ENCODE measurements around the gene TMPRSS7. TPM values are rescaled to one million over a fixed set of nuclear protein-coding genes. Genes with fewer than 3 reads are reported as not detected.

The TMPRSS7 gene
- total RNA-seq, 5 donors from 2014 or later (not counting 1 experiment from before 2014, with no cell fraction given), result 0.10 TPM; not detected in 4

DNA sequence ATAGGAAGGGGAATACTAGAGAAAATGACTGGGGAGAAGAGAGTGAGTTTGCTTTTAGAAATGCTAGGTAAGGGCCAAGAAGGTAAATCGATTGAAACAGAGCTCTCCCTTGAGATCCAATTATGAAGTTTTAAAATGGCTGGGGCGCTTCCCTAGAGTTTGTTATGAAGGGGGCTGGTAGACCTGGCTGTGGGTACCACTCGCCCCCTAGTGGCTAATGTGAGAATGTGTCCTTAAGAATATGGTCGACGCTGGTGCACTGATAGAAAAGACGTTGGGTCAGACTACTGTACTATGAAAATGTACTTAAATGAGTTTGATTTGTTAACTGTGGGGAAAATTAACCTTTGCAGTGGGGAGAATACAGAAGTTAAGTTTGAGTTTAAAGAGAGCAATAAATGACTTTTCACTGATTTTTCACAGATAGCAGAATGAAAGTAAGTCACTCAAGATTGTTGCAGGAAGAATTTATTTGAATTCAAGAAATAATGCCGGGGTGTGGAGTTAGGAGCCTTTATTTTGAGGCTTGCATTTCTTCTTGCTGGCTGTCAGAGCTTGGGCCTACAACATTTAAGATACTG is 9.2 kb downstream of the TMPRSS7 start:
- DNase-seq, result peak in 34 of 35 experiments; percentile 9 to 76 (median 31)
- Histone ChIP-seq H3K4me1 (ENCODE audit: control insufficient read depth in 1 of 2, extremely low read depth in 1 of 2, insufficient read depth in 2 of 2, low read length in 2 of 2) (no peaks in the 10 kb centered on the region), H3K27ac (ENCODE audit: low read length) (no peak overlapping the region), H3K4me3 (ENCODE audit: control insufficient read depth in 1 of 2, extremely low read depth in 1 of 2, low read length in 1 of 2) (no peak overlapping the region), H3K9me3 (no peaks in the 10 kb centered on the region), H3K27me3 (replicated peaks in 1 of 2; ENCODE audit: control insufficient read depth in 2 of 2, extremely low read depth in 1 of 2, insufficient read depth in 2 of 2, low read length in 1 of 2) (no peaks in the 10 kb centered on the region), H3K36me3 (ENCODE audit: control insufficient read depth in 2 of 2, extremely low read depth in 1 of 2, insufficient read depth in 1 of 2, low read length in 1 of 2) (no peaks in the 10 kb centered on the region)
- Mint-ChIP-seq H3K4me1 (no peaks in the 10 kb centered on the region), H3K4me3 (no peak overlapping the region), H3K27ac (no peak overlapping the region), H3K36me3 (no peaks in the 10 kb centered on the region), H3K9me3 (no peaks in the 10 kb centered on the region), H3K27me3 (peaks cover 0 to 4% of the 10 kb centered on the region in 2 donors)
- peak; percentile 88 to 97 (median 90) for ATAC-seq (replicated peaks in 1 of 4)
- 8% methylated on average over 6 of the region's 7 CpGs for WGBS (ENCODE audit: insufficient coverage)
- CTCF ChIA-PET, result interaction anchor here (0.5 to 1.6 kb wide), 22 partner anchors 9 to 1368 kb away, joined by 3 to 13 read pairs (median 3); partner anchors contain the start of genes ABHD10 (in 1 of the 2) and TMPRSS7 (in 1 of the 2)
- POLR2A ChIA-PET, result no interaction called here

GRCh38 chr3:112046599-112046998 is 12.1 kb downstream of the TMPRSS7 start:
- DNase-seq (no peak), ATAC-seq (replicated peaks in 1 of 4) (no peak)
- Histone ChIP-seq H3K27me3 (replicated peaks in 1 of 2; ENCODE audit: control insufficient read depth in 2 of 2, extremely low read depth in 1 of 2, insufficient read depth in 2 of 2, low read length in 1 of 2) (no peaks in the 10 kb centered on the region), H3K4me3 (ENCODE audit: control insufficient read depth in 1 of 2, extremely low read depth in 1 of 2, low read length in 1 of 2) (no peak overlapping the region), H3K4me1 (ENCODE audit: control insufficient read depth in 1 of 2, extremely low read depth in 1 of 2, insufficient read depth in 2 of 2, low read length in 2 of 2) (no peaks in the 10 kb centered on the region), H3K36me3 (ENCODE audit: control insufficient read depth in 2 of 2, extremely low read depth in 1 of 2, insufficient read depth in 1 of 2, low read length in 1 of 2) (no peaks in the 10 kb centered on the region), H3K27ac (ENCODE audit: low read length) (no peak overlapping the region), H3K9me3 (no peaks in the 10 kb centered on the region)
- Mint-ChIP-seq H3K9me3 (no peaks in the 10 kb centered on the region), H3K27ac (no peak overlapping the region), H3K27me3 (no peaks in the 10 kb centered on the region), H3K4me1 (no peaks in the 10 kb centered on the region), H3K36me3 (no peaks in the 10 kb centered on the region), H3K4me3 (no peak overlapping the region)
- WGBS (ENCODE audit: insufficient coverage), result no CpG with 5 or more reads among the region's 4 CpGs
- POLR2A ChIA-PET, result no interaction called here
- CTCF ChIA-PET, result no interaction called here

DNA sequence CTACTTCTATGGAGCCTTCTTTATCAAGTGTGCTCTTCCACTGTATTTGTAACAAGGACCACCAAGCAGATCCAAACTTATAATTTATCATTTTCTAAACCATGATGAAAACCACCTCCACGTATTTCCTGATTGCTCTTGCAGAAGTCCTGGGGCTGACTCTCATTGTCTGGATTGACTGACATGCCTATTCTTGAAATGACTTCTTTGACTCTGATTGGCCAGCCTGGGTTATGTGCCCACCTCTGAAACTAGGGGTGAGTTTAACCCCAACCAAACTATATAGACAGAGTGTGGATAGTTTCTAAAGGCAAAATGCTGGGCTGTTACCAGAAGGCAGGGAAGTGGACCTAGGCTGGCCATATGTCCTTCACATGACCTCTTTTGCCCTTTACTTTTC is 12.7 kb downstream of the TMPRSS7 start:
- Mint-ChIP-seq H3K27ac (no peak overlapping the region), H3K4me1 (no peaks in the 10 kb centered on the region), H3K36me3 (no peaks in the 10 kb centered on the region), H3K4me3 (no peak overlapping the region), H3K27me3 (no peaks in the 10 kb centered on the region), H3K9me3 (no peaks in the 10 kb centered on the region)
- no CpG with 5 or more reads among the region's 1 CpG for WGBS (ENCODE audit: insufficient coverage)
- no peaks in the 10 kb centered on the region for H3K9me3 ChIP-seq
- POLR2A ChIA-PET, result no interaction called here
- no peak for DNase-seq
- no peaks in the 10 kb centered on the region for H3K36me3 ChIP-seq (ENCODE audit: control insufficient read depth in 2 of 2, extremely low read depth in 1 of 2, insufficient read depth in 1 of 2, low read length in 1 of 2)
- H3K27me3 ChIP-seq (replicated peaks in 1 of 2; ENCODE audit: control insufficient read depth in 2 of 2, extremely low read depth in 1 of 2, insufficient read depth in 2 of 2, low read length in 1 of 2), result no peaks in the 10 kb centered on the region
- CTCF ChIA-PET, result no interaction called here
- no peak for ATAC-seq (replicated peaks in 1 of 4)
- H3K4me3 ChIP-seq (ENCODE audit: control insufficient read depth in 1 of 2, extremely low read depth in 1 of 2, low read length in 1 of 2), result no peak overlapping the region
- H3K27ac ChIP-seq (ENCODE audit: low read length), result no peak overlapping the region
- no peaks in the 10 kb centered on the region for H3K4me1 ChIP-seq (ENCODE audit: control insufficient read depth in 1 of 2, extremely low read depth in 1 of 2, insufficient read depth in 2 of 2, low read length in 2 of 2)

DNA sequence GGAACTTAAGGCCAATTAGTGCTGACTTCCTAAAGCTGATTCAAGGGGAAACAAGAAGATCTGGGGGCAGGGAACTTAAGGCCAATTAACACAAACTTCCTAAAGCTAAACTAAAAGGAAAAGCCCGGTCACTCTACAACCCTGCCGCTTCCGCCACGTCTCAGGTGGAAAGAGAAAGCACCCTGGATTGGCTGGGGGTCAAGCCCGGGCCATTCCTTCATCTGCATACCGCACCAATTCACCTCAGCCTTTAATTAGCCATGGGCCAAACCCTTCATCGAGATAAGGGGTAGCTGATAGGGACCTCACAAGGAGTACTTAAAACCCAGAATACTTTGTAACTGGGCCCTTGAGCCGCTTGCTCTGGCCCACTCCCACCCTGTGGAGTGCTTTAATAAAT is 14.4 kb downstream of the TMPRSS7 start:
- no peaks in the 10 kb centered on the region for H3K27me3 ChIP-seq (replicated peaks in 1 of 2; ENCODE audit: control insufficient read depth in 2 of 2, extremely low read depth in 1 of 2, insufficient read depth in 2 of 2, low read length in 1 of 2)
- H3K9me3 ChIP-seq, result no peaks in the 10 kb centered on the region
- H3K36me3 ChIP-seq (ENCODE audit: control insufficient read depth in 2 of 2, extremely low read depth in 1 of 2, insufficient read depth in 1 of 2, low read length in 1 of 2), result no peaks in the 10 kb centered on the region
- no peak overlapping the region for H3K27ac ChIP-seq (ENCODE audit: low read length)
- Mint-ChIP-seq H3K9me3 (no peaks in the 10 kb centered on the region), H3K27me3 (peaks cover 0 to 2% of the 10 kb centered on the region in 2 donors), H3K27ac (no peak overlapping the region), H3K36me3 (no peaks in the 10 kb centered on the region), H3K4me3 (no peak overlapping the region), H3K4me1 (no peaks in the 10 kb centered on the region)
- no peak for ATAC-seq (replicated peaks in 1 of 4)
- POLR2A ChIA-PET, result no interaction called here
- 95% methylated on average over 7 of the region's 8 CpGs for WGBS (ENCODE audit: insufficient coverage)
- no peaks in the 10 kb centered on the region for H3K4me1 ChIP-seq (ENCODE audit: control insufficient read depth in 1 of 2, extremely low read depth in 1 of 2, insufficient read depth in 2 of 2, low read length in 2 of 2)
- H3K4me3 ChIP-seq (ENCODE audit: control insufficient read depth in 1 of 2, extremely low read depth in 1 of 2, low read length in 1 of 2), result no peak overlapping the region
- CTCF ChIA-PET, result no interaction called here
- no peak for DNase-seq

- Mint-ChIP-seq H3K27me3 (peaks cover 2 to 3% of the 10 kb centered on the region in 2 donors), H3K9me3 (no peaks in the 10 kb centered on the region), H3K4me3 (no peak overlapping the region), H3K36me3 (no peaks in the 10 kb centered on the region), H3K4me1 (peaks cover 0 to 8% (median 5%) of the 10 kb centered on the region in 3 donors), H3K27ac (no peak overlapping the region)
- no peaks in the 10 kb centered on the region for H3K9me3 ChIP-seq
- no peak overlapping the region for H3K4me3 ChIP-seq (ENCODE audit: control insufficient read depth in 1 of 2, extremely low read depth in 1 of 2, low read length in 1 of 2)
- ATAC-seq (replicated peaks in 1 of 4) (no peak), DNase-seq (no peak)
- CTCF ChIA-PET, result interaction anchor here in 1 of 2 donors (1.5 kb wide), 1 partner anchor 9 kb away, joined by 4 read pairs; no protein-coding TSS in a partner anchor
- WGBS (ENCODE audit: insufficient coverage), result no CpG with 5 or more reads among the region's 1 CpG
- peaks cover 0 to 3% of the 10 kb centered on the region in 2 experiments for H3K4me1 ChIP-seq (ENCODE audit: control insufficient read depth in 1 of 2, extremely low read depth in 1 of 2, insufficient read depth in 2 of 2, low read length in 2 of 2)
- no peaks in the 10 kb centered on the region for H3K27me3 ChIP-seq (replicated peaks in 1 of 2; ENCODE audit: control insufficient read depth in 2 of 2, extremely low read depth in 1 of 2, insufficient read depth in 2 of 2, low read length in 1 of 2)
- no peak overlapping the region for H3K27ac ChIP-seq (ENCODE audit: low read length)
- POLR2A ChIA-PET, result interaction anchor here in 1 of 2 donors (0.6 to 0.7 kb wide), 2 partner anchors 74 to 342 kb away, joined by 3 read pairs; partner anchors contain the start of gene ABHD10
- H3K36me3 ChIP-seq (ENCODE audit: control insufficient read depth in 2 of 2, extremely low read depth in 1 of 2, insufficient read depth in 1 of 2, low read length in 1 of 2), result no peaks in the 10 kb centered on the region
These were observed 18.7 kb downstream of the TMPRSS7 start for GRCh38 chr3:112053229-112053628.

GRCh38 chr3:112056451-112056929 is 22.0 kb downstream of the TMPRSS7 start:
- Histone ChIP-seq H3K36me3 (ENCODE audit: control insufficient read depth in 2 of 2, extremely low read depth in 1 of 2, insufficient read depth in 1 of 2, low read length in 1 of 2) (no peaks in the 10 kb centered on the region), H3K27ac (ENCODE audit: low read length) (no peak overlapping the region), H3K9me3 (no peaks in the 10 kb centered on the region), H3K4me3 (ENCODE audit: control insufficient read depth in 1 of 2, extremely low read depth in 1 of 2, low read length in 1 of 2) (no peak overlapping the region), H3K4me1 (ENCODE audit: control insufficient read depth in 1 of 2, extremely low read depth in 1 of 2, insufficient read depth in 2 of 2, low read length in 2 of 2) (peaks cover 0 to 3% of the 10 kb centered on the region in 2 experiments), H3K27me3 (replicated peaks in 1 of 2; ENCODE audit: control insufficient read depth in 2 of 2, extremely low read depth in 1 of 2, insufficient read depth in 2 of 2, low read length in 1 of 2) (no peaks in the 10 kb centered on the region)
- H3K4me3 Mint-ChIP-seq, result no peak overlapping the region
- peaks cover 0 to 4% (median 4%) of the 10 kb centered on the region in 3 donors for H3K9me3 Mint-ChIP-seq
- peaks cover 0 to 8% (median 5%) of the 10 kb centered on the region in 3 donors for H3K4me1 Mint-ChIP-seq
- H3K36me3 Mint-ChIP-seq, result no peaks in the 10 kb centered on the region
- no peak overlapping the region for H3K27ac Mint-ChIP-seq
- ChIA-PET POLR2A (no interaction called here), CTCF (no interaction called here)
- 17% methylated on average over 1 of the region's 6 CpGs for WGBS (ENCODE audit: insufficient coverage)
- no peak for DNase-seq
- no peak for ATAC-seq (replicated peaks in 1 of 4)
- H3K27me3 Mint-ChIP-seq, result peaks cover 2 to 3% of the 10 kb centered on the region in 2 donors
